Epithelial cell of umbilical artery (primary cell): ENCODE data around the gene NCAPH2. TPM values are rescaled to one million over a fixed set of nuclear protein-coding genes. Genes with fewer than 3 reads are reported as not detected.

ENCODE experiments used
- total RNA-seq: library from RNA; depleted of rRNA; stranded (reverse); fragments of >200 nt; gene quantifications from 2 replicates; pipeline ENCODE4 v1.2.3, GENCODE V29; 2014

Gene NCAPH2
- total RNA-seq: 27.6 and 43.0 TPM in 2 replicates

DNA sequence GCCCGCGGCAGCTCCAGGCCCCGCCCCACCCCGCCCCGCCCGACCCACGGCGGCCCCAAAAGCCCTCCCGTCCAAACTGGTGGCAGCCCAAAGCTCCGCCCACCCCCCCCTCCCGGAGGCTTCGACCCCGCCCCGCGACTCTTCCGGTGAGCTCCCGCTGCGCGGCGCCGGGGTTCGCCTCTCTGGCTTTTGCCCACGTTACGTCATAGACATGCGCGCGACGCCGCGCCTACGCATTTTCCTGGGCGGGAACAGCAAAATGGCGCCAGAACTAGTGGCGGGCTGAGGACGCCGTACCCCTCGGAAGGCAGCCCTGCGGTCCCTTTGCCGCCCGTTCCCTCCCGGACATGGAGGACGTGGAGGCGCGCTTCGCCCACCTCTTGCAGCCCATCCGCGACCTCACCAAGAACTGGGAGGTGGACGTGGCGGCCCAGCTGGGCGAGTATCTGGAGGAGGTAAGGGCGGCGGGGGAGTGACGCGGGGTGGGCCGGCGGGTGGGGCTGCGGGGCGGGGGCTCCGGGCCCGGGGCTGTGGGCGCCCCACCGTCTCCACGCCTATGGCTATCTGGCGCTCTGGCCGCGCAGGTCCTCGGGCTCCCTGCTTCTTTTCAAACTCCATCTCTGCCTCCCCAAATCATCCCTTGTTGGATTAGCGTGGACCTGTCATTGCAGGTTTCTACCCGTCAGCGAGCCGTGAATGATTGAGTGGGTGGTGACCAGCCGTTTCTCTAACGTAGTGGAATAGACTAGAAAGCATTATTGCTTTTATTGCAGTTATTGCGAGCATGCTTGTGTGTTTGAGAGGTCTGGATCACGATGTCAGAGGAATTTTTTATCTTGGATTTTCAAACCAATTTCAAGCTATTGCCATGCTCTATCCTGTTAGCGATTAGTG lies at the start of gene NCAPH2:
Gene NCAPH2, plus strand, starts transcription at position 234 of the 894 bp plus-strand sequence. Its CDS starts 114 bp downstream, at position 348.

DNA sequence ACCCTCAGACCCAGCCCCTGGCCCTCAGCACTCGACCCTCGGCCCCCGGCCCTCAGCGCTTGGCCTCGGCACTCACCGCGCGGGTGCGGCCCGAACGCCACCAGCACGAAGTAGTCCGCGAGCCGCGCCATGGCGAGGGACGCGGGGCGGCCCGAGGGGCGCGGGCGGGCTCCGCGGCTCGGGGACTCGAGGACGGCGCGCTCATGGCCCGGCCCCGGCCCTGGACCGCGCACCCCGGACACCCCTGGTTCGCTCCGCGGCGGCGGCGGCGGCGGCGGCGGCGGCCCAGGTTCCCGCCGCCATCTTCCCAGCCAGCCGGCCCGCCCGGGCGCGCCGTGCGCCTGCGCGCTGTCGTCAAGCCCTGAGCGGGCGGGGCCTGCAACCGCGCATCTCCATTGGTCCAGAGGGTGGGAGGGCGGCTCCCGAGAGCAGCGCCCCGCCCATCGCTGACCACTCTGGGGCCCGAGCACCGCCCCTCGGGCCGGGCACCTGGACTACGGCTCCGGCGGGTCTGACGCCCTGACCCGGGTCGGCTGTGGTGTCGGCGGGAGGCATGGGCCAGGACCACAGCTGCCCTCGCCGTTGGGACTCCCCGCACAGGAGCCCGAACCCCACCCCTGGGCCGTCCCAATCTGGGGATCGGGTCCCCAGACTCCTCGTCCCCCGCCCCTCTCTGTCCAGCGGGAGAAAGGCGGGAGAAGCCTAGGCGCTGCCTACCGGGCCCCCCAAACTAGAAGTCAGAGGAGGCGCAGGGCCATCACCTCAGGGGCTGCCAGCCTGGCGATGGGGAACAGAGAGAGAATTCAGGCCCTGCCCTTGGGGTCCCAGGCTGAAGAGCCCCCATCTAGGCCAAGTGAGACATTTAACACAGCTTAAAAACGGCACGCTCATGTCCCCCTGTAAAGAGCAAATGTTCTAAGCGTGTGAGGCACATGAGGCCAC lies 33.0 kb upstream of the NCAPH2 start, which contains the start of gene SBF1:
Gene SBF1, minus strand, starts transcription at position 326 of the 942 bp plus-strand sequence. Its CDS starts 195 bp downstream, at position 131.

DNA sequence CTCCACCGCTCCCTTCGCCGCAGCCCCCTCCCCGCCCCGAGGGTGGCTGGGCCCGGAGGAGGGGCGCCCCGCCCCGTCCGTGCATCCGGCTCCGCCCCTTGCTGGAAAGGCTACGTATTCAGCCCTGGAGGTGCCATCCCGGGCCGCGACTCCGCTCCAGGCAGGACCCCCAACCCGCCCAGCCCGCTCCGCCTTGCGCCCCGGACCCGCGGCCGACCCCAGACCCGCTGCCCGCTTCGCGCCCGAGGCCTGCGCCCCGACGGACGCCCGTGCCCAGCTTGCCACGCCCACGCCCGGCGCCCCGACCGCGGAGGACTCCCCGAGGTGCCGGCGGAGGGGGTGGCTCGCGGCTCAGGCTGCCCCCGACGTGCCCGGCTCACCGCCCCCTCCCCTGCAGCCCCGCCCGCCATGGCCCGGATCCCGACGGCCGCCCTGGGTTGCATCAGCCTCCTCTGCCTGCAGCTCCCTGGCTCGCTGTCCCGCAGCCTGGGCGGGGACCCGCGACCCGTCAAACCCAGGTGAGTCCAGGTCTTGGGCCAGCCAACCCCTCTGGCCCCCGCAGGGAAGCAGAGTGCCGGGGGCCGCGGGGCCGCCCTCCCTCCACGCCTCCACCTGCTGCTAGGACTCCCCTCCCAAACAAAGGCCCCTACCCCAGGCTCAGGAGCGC lies 26.5 kb upstream of the NCAPH2 start, which contains the start of gene ADM2:
Gene ADM2, plus strand, starts transcription at position 104 of the 667 bp plus-strand sequence. Its CDS starts 305 bp downstream, at position 409.

DNA sequence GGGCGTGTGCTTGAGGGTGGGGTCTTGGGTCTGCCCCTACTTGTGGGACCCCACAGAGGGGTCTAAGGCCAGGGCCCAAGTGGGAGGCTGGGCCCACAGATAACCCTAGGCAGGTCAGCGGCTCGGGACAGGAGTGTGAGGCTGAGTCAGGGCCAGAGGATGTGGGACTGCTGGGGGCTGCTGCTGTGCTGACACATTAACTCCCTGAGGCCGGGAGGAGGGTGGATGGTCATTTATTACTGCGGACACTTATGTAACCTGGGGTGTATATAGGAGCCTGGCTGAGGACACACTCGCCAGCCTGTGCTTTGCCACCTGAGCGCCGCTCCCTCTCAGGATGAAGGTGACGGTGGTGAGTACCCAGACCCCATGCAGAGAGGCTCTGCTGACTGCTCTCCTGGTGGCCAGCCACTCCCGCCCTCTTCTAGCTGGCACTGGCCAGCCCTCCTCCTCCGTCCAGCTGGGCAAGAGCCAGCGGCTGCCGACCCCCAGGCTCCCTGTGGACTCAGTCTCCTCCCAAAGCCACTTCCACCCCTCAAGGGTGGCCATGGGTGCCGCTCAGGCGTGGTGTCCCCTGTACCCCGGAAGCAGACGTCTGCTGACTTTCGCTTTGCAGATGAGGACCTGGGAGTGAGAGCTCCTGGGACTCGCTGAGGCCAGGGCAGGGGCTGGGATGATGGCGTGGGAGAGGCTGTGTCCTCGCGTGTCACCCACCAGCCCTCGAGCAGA lies 21.3 kb upstream of the NCAPH2 start, which contains the start of gene MIOX:
Gene MIOX, plus strand, starts transcription at position 299 of the 729 bp plus-strand sequence. Its CDS starts 39 bp downstream, at position 338.

DNA sequence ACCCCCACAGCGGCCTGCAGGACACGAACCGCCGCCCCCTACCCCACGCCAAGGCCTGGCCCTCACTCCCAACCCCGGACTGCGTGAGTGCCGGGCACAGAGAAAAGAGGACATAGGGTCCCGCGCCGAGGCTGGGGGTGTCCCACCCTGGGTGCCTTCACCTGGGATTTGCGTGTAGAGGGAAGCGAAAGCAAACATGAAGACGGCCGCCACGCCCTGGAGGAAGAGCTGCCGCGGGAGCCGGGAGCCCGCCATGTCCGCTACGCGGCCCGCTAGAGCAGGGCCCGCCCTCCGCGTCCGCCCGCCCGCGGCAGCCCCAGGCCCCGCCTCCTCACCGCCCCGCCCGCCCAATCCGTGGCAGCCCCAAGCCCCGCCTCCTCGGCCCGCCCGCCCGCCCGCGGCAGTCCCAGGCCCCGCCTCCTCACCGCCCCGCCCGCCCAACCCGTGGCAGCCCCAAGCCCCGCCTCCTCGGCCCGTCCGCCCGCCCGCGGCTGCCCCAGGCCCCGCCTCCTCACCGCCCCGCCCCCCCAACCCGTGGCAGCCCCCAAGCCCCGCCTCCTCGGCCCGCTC lies 518 bp upstream of the NCAPH2 start, which contains the start of gene LMF2:
Gene LMF2, minus strand, starts transcription at position 282 of the 570 bp plus-strand sequence. Its CDS starts 27 bp downstream, at position 255.

DNA sequence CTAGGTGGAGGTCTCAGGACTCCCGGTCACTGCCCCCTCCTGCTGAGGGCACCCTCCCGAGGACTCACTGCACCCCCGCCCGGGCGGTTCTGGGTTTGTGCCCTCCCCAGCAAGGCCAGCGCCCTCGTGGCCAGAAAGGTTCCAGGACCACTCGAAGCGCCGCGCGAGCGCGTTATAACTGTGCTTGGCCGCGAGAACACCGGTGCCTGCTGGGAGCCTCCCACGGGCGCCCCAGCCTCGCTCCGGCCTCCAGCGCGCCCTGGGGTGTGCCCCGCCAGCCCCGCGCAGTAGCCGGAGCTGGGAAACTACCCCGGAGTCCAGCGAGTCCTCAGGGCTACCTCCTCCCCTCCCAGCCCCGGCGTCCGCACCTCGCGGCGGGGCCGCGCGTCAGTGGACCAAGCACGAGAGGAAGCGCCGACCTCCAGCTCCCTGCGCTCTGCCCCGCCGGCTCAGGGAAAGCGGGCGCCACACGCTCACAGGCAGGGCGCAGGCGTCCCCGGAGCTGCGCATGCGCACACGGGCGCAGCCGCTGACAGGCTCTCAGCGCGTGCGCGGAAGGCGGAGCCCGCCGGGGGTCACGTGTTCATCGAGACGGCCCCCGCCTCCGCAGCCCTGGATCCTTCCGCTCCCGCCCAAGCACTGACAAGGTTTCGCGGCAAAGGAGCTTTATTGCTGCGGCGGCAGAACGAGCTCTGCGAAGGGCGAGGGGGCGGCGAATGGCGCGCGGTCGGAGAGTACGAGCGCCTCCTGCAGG lies 17.3 kb downstream of the NCAPH2 start, which contains the start of gene SCO2:
Gene SCO2, minus strand, starts transcription at position 495 of the 754 bp plus-strand sequence. CDS start 1,187 bp downstream, outside the sequence.

DNA sequence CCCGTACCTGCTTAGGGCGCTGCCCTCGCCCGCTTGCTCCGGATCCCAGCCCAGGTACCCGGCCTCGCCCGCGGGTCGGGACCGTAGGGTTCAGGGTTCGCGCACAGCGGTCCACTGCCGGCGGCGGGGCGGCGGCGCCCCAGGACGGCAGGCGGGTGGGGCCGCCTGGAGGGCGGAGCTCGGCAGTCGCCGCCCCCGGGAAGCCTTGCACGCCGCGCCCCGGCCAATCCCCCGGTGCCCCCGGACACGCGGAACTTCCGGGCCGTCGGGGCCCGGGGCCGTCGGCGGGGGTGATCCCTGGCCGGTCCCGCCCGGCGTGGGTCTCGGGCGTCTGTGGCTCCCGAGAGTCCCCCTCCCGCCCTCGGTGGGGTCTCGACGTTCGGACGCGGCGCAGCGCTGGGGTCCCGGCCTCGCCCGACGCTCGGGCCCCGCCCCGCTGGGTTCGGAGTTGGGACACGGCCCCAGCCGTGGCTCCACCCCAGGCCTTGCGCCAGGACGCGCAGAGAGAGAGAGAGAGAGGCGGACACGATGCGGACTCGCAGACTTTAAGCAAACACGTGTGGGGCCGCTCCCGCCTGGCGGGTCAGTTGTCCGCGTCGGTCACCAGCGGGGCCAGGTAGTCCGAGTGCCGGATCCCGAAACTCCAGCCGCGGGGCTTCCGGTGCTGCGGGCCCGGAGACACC lies 22.0 kb downstream of the NCAPH2 start, which contains the start of gene TYMP:
Gene TYMP, minus strand, starts transcription at position 116 of the 683 bp plus-strand sequence. CDS start 303 bp downstream, outside the sequence.

DNA sequence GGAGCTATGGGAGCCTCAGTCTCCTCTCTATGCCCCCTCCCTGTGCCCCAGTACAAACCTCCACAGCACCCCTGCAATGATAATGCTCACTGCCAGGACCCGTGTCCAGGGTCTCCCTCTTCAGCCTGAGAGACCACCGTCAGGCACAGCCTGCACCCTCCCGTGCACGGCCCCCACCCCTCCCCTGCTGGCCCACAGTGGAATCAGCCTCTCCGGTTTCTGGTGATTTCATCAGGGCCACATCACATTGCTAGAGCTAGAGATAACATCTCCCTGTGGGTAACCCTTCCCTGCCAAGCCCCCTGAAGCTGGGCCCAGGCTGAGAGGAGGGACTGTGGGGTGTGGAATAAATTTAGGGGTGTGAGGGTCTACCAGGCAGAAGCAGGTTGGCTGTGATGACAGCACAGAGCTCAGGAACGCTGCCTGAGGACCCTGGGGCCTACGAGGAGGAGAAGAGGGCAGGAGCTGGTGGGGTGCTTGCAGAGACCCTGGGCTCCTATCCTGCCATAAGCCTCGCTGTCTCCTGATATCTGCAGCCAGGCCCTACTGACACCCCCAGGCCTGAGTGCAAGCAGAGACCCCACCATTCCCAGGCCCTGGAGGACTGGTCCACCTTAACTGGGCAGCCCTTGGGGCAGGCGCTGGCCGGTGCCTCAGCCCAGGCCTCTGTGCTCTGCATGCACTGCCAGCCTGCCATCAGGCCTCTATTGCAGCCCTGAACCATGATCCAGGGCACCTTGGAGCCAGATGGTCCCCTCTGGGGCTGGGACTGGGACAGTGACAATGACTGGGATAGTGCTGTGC lies 37.7 kb downstream of the NCAPH2 start, which contains the start of gene KLHDC7B:
Gene KLHDC7B, plus strand, starts transcription at position 378 of the 804 bp plus-strand sequence. Its CDS starts 345 bp downstream, at position 723.

DNA sequence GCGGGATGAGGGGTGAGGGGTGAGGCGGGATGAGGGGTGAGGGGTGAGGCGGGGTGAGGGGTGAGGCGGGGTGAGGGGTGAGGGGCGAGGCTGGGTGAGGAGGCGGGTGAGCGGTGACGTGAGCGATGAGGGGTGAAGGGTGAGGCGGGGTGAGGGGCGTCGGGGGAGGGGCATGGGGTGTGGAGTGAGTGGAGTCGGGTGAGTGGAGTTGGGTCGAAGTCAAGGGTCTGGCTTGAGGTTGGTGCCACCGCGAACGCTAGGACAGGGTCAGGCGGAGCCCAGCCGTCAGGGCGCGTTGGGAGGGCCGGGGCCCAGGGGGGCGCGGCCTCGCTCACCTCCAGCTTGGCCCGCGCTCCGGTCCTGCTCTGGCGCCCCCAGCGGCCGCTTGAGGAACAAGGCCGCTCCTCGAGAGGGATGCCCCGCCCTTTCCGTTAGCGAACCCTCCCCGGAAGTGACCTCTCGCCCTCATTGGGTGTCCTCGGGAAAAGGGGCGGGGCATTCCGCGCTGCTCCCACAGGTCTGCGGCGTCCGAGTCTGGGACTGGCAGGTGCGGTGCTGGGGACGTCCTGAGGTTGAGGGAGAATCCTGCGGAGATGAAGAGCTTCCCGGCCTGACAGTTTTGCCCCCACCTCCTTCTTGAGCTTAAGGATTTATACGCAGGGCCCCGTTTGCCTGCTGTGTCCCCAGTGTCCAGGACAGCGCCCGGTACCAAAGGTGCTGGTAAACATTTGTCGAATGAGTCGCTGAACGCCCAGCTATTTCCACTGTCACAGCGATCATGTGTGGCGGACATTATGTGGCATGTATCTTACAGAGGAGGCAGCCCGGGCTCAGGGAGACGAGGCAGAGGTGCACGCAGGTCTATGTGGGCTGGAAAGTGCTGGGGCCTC lies 54.7 kb downstream of the NCAPH2 start, which contains the start of gene SYCE3:
Gene SYCE3, minus strand, starts transcription at position 397 of the 890 bp plus-strand sequence. CDS start 6,514 bp downstream, outside the sequence.

Other genes starting within 250 kb of the NCAPH2 start
- gene MAPK12, start 246.5 kb upstream of the NCAPH2 start, total RNA-seq: 50.7 and 59.1 TPM in 2 replicates
- gene MAPK11, start 237.8 kb upstream of the NCAPH2 start, total RNA-seq: 10.5 and 17.9 TPM in 2 replicates
- gene PLXNB2, start 200.6 kb upstream of the NCAPH2 start, total RNA-seq: 44.5 and 45.5 TPM in 2 replicates
- gene DENND6B, start 181.2 kb upstream of the NCAPH2 start, total RNA-seq: 0.76 and 1.3 TPM in 2 replicates
- gene PPP6R2, start 164.9 kb upstream of the NCAPH2 start, total RNA-seq: 44.5 and 58.5 TPM in 2 replicates
- 40.4 and 40.6 TPM in 2 replicates for gene SBF1, start 33.2 kb upstream of the NCAPH2 start, total RNA-seq
- gene ADM2, start 26.7 kb upstream of the NCAPH2 start, total RNA-seq: 0.46 and 0.97 TPM in 2 replicates
- not detected in 2 replicates for gene MIOX, start 21.4 kb upstream of the NCAPH2 start, total RNA-seq
- gene LMF2, start 522 bp upstream of the NCAPH2 start, total RNA-seq: 21.8 and 22.2 TPM in 2 replicates
- 2.9 and 4.9 TPM in 2 replicates for gene SCO2, start 17.4 kb downstream of the NCAPH2 start, total RNA-seq
- gene TYMP, start 21.8 kb downstream of the NCAPH2 start, total RNA-seq: 8.1 and 25.5 TPM in 2 replicates
- under 0.01 and 0.30 TPM in 2 replicates for gene KLHDC7B, start 37.7 kb downstream of the NCAPH2 start, total RNA-seq
- not detected in 2 replicates for gene SYCE3, start 54.7 kb downstream of the NCAPH2 start, total RNA-seq
- gene CPT1B, start 70.2 kb downstream of the NCAPH2 start, total RNA-seq: 0.65 and 2.6 TPM in 2 replicates
- 27.1 and 32.8 TPM in 2 replicates for gene CHKB, start 74.6 kb downstream of the NCAPH2 start, total RNA-seq
- 0.15 TPM in 1 of 2 replicates, not detected in the other for gene MAPK8IP2, start 92.6 kb downstream of the NCAPH2 start, total RNA-seq
- gene ARSA, start 119.9 kb downstream of the NCAPH2 start, total RNA-seq: 10.2 and 10.7 TPM in 2 replicates
- gene SHANK3, start 164.6 kb downstream of the NCAPH2 start, total RNA-seq: 11.4 and 11.7 TPM in 2 replicates
- not detected in 2 replicates for gene ACR, start 230.0 kb downstream of the NCAPH2 start, total RNA-seq